Measurements from ENCODE around the gene MEGF11. TPM values are rescaled to one million over a fixed set of nuclear protein-coding genes. Genes with fewer than 3 reads are reported as not detected.

MEGF11 gene
- total RNA-seq, 1 experiment from 2014 or later: 2.3 TPM

DNA sequence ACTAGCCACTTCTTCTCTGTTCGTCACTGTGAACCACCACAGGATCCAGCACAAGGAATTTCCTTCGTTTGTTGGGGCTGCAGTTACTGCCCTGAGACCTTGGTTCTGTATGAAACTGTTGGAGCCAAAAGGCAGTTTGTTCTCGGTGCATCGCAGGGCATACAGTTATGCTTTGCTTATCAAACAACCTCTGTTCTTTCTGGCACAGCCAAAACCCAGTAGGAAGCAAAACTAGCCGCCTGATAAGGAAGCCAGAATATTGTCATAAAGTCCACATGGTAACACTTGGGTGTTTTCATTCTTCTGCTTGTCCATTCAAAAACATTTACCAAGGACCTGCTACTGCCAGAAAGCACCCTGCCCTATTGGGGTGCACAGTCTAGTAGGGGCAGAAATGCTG is 268.2 kb downstream of the MEGF11 start:
- CTCF ChIA-PET: no interaction called here
- TF ChIP-seq EZH2 (IDR thresholded peaks at IDR 0.05) (no peak), ZNF274 (IDR thresholded peaks at IDR 0.05; ENCODE audit: low read depth, low read length) (no peak), JUND (IDR thresholded peaks at IDR 0.05) (no peak), EZH2phosphoT487 (IDR thresholded peaks at IDR 0.05; ENCODE audit: borderline replicate concordance) (no peak), ELF1 (IDR thresholded peaks at IDR 0.05; ENCODE audit: borderline replicate concordance, low read depth) (no peak), SRF (IDR thresholded peaks at IDR 0.05; ENCODE audit: low read depth) (no peak), RAD21 (IDR thresholded peaks at IDR 0.05; ENCODE audit: low read depth) (no peak), POLR2AphosphoS5 (IDR thresholded peaks at IDR 0.05; ENCODE audit: low read depth, low read length) (no peak), FOSL1 (IDR thresholded peaks at IDR 0.05; ENCODE audit: low read depth) (no peak), SIN3A (IDR thresholded peaks at IDR 0.05; ENCODE audit: low read depth) (no peak), SP1 (IDR thresholded peaks at IDR 0.05; ENCODE audit: low read depth) (no peak), CBX3 (IDR thresholded peaks at IDR 0.05; ENCODE audit: low read depth) (no peak), ZFX (IDR thresholded peaks at IDR 0.05) (no peak), CEBPB (IDR thresholded peaks at IDR 0.05; ENCODE audit: low read depth) (no peak), YY1 (IDR thresholded peaks at IDR 0.05; ENCODE audit: extremely low read depth, insufficient replicate concordance, low read depth, low read length) (no peak)
- TF ChIP-seq, protein P1, sequence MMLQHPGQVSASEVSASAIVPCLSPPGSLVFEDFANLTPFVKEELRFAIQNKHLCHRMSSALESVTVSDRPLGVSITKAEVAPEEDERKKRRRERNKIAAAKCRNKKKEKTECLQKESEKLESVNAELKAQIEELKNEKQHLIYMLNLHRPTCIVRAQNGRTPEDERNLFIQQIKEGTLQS (IDR thresholded peaks at IDR 0.05): no peak
- TF ChIP-seq, protein P2, sequence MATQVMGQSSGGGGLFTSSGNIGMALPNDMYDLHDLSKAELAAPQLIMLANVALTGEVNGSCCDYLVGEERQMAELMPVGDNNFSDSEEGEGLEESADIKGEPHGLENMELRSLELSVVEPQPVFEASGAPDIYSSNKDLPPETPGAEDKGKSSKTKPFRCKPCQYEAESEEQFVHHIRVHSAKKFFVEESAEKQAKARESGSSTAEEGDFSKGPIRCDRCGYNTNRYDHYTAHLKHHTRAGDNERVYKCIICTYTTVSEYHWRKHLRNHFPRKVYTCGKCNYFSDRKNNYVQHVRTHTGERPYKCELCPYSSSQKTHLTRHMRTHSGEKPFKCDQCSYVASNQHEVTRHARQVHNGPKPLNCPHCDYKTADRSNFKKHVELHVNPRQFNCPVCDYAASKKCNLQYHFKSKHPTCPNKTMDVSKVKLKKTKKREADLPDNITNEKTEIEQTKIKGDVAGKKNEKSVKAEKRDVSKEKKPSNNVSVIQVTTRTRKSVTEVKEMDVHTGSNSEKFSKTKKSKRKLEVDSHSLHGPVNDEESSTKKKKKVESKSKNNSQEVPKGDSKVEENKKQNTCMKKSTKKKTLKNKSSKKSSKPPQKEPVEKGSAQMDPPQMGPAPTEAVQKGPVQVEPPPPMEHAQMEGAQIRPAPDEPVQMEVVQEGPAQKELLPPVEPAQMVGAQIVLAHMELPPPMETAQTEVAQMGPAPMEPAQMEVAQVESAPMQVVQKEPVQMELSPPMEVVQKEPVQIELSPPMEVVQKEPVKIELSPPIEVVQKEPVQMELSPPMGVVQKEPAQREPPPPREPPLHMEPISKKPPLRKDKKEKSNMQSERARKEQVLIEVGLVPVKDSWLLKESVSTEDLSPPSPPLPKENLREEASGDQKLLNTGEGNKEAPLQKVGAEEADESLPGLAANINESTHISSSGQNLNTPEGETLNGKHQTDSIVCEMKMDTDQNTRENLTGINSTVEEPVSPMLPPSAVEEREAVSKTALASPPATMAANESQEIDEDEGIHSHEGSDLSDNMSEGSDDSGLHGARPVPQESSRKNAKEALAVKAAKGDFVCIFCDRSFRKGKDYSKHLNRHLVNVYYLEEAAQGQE (IDR thresholded peaks at IDR 0.05; ENCODE audit: low read depth): no peak
- TF ChIP-seq, protein P3, sequence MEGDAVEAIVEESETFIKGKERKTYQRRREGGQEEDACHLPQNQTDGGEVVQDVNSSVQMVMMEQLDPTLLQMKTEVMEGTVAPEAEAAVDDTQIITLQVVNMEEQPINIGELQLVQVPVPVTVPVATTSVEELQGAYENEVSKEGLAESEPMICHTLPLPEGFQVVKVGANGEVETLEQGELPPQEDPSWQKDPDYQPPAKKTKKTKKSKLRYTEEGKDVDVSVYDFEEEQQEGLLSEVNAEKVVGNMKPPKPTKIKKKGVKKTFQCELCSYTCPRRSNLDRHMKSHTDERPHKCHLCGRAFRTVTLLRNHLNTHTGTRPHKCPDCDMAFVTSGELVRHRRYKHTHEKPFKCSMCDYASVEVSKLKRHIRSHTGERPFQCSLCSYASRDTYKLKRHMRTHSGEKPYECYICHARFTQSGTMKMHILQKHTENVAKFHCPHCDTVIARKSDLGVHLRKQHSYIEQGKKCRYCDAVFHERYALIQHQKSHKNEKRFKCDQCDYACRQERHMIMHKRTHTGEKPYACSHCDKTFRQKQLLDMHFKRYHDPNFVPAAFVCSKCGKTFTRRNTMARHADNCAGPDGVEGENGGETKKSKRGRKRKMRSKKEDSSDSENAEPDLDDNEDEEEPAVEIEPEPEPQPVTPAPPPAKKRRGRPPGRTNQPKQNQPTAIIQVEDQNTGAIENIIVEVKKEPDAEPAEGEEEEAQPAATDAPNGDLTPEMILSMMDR (IDR thresholded peaks at IDR 0.05 in 2 of 3, conservative IDR thresholded peaks at IDR 0.05 in 1 of 3; ENCODE audit: borderline replicate concordance in 1 of 3, insufficient read depth in 1 of 3, low read depth in 2 of 3, low read length in 2 of 3): no peak
- TF ChIP-seq, protein P4, sequence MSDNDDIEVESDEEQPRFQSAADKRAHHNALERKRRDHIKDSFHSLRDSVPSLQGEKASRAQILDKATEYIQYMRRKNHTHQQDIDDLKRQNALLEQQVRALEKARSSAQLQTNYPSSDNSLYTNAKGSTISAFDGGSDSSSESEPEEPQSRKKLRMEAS (IDR thresholded peaks at IDR 0.05): no peak
- H3K9ac ChIP-seq (ENCODE audit: low read length): no peak overlapping the region
- no peak overlapping the region for H2AFZ ChIP-seq (ENCODE audit: low read depth, low read length, poor library complexity, severe bottlenecking)
- peaks cover 6 to 21% of the 10 kb centered on the region in 2 experiments for H3K4me1 ChIP-seq (ENCODE audit: control insufficient read depth in 1 of 2, insufficient read depth in 2 of 2, low read length in 2 of 2)
- no peak overlapping the region for H3K4me2 ChIP-seq (ENCODE audit: low read length)
- no peaks in the 10 kb centered on the region for H3K79me2 ChIP-seq (ENCODE audit: insufficient read depth, low read length)
- ATAC-seq (no peak), DNase-seq (ENCODE audit: low read depth, low spot score) (no peak)
- POLR2A ChIA-PET: no interaction called here
- intact Hi-C loops (cut with micrococcal nuclease): no loop called here
- no peak overlapping the region for H3K27ac ChIP-seq (ENCODE audit: low read depth, low read length)
- RAD21 ChIA-PET (ENCODE audit: low non-redundant PET in 1 of 2, low total read pairs in 2 of 2, uncharacterized antibody in 2 of 2, unreplicated experiment in 2 of 2): no interaction called here
- H3K9me3 ChIP-seq (ENCODE audit: control insufficient read depth in 1 of 2, insufficient read depth in 1 of 2, low read depth in 1 of 2, low read length in 2 of 2): no peaks in the 10 kb centered on the region
- no TSS peak for BruUV-seq (replicated peaks)
- H3K9me2 ChIP-seq (ENCODE audit: insufficient read depth): no peaks in the 10 kb centered on the region
- H3K27me3 ChIP-seq (ENCODE audit: insufficient read depth, low read length): peaks cover 18% of the 10 kb centered on the region; the same call in 1 of the 2 replicates
- no peaks in the 10 kb centered on the region for H3K36me3 ChIP-seq (ENCODE audit: control insufficient read depth in 1 of 2, insufficient read depth in 2 of 2, low read length in 2 of 2)
- H3K4me3 ChIP-seq (replicated peaks in 1 of 2; ENCODE audit: low read depth in 1 of 2, low read length in 2 of 2): no peak overlapping the region
- no peaks in the 10 kb centered on the region for H4K20me1 ChIP-seq (ENCODE audit: insufficient read depth)
